NCI-H510A treated with DMSO at 0.1 percent for 48 hours (cell line): Measurements from ENCODE around the gene BCKDHB.
"Not testable (repeated sequence)": the region's sequence is repeated elsewhere in the genome, so short reads cannot be mapped to it uniquely, and the experiment has no call there.

Experiments
- DNase-seq: peaks from one replicate; lab custom pipeline; 2025; lab: John Stamatoyannopoulos, UW

The BCKDHB gene

DNA sequence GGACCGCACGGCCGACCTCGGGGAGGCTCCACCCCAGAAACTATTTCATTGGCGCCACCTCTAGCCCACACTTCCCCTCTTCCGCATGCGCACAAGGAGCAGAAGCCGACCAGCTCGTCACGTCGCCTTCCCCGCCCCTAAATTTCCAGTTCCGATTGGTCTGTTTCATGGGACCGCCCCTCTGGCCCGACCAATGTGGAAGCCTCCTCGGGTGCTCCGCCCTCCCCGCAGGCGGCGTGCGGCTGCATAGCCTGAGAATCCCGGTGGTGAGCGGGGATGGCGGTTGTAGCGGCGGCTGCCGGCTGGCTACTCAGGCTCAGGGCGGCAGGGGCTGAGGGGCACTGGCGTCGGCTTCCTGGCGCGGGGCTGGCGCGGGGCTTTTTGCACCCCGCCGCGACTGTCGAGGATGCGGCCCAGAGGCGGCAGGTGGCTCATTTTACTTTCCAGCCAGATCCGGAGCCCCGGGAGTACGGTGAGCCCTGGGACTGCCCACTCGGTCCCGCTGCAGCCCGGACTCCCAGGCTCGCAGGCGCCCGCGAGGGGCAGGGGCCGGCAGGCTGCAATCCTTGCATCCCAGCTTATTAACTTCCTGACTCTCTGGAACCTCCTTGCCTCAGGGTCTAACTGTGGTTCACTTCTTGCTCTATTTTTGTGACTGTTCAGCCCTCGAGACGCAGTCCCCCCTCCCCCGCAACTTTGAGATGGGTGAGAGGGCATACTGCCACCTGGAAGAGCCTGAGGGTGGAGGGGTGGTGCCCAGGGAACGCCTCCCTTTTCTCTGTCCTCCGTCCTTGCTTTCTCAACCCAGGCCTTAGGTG lies at the start of gene BCKDHB:
Gene BCKDHB (plus strand): TSS at position 254 of the 818 bp plus-strand sequence. CDS start 23 bp downstream, at position 277.
- DNase-seq = peak; percentile 83

DNA sequence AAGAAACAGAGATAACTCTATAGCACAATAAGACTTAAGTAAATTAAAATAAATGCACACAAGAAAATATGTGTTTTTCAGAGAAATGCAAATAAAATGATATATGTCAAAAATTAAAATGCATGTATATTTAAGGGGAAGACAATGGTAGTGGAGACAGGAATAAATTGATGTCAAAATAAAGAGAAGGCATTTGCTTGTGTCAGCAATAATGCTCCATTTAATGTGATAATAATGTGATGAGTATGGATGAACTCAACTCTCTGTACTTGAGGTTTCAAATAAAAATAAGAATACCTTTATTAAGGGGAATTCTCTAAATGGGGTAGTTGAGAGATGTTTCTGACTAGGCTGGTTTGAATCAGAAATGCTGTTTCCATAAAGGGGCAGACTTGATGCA lies 45.7 kb upstream of the BCKDHB start:
- no peak for DNase-seq

DNA sequence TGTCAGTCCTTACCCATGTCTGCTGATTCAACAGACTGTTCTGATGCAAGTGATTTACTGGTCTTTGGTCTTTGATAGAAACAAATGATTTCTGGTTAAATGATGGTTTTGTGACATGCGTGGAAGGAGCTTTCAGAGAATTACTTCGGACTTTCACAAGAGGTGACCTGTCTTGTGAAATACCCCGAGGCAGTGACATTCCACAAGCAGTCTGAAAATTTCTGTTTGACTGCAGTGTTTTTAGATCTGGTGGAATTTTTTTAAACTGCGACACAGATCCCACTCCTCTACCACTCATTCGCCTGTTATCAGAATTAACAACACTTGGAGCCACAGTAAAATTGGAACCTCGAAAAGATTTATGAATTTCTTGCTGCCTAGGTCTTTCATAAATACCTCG lies 38.3 kb upstream of the BCKDHB start:
- not testable (repeated sequence) for DNase-seq

DNA sequence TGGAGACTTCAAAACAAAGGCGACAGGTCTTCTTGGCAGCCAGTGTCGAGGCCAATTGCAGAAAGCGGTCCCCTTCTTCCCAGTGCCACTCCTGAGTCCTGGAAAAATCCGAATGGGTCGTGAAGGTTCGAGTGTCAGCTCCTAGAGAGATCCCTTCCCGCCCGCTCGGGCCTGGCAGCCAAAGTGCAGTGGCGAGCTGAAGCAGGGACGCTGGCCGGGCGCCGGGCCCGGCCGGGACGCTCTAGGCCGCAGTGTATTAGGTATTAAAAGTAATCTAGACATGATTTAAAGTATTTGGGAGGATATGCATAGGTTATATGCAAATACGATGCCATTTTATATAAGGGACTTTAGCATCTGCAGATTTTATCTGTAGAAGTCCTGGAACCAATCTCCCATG lies 36.0 kb upstream of the BCKDHB start:
- DNase-seq = not testable (repeated sequence)

DNA sequence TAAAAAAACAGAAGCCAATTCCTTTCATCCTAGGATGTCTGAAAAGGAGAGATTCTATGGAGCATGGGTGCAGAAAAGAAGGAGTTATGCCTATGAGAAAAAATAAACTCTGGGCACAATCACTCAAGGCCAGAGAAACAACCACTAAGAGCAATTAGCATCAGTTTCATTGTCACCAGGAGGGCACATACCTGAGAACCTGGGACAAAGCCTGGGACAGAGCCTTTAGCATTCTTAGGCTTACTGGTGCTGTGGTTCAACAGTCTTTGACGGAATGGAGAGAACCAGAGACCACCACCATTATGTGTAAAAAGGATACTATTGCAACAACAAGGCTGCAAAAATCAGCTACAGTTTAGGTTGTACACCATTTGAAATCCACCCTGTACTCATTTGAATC lies 29.4 kb upstream of the BCKDHB start:
- no peak for DNase-seq

DNA sequence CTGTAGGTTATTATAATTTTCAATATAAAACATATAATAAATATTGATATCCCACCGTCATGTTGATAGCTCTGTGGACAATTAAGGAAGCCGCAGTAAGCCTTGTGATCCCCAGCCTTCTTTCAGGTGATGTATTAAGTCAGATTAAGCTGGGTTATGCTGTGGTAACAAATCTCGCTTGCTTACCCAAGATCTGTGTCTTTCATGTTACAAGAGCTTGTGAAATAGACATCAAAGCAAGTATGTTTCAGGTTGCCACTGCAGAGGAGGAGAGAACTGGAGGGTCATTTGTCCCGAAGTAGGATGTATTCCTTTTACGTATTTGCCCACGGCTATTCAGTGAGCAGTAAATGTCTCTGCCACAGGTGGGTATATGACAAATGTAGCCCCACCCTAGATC lies 17.8 kb upstream of the BCKDHB start:
- DNase-seq = no peak

DNA sequence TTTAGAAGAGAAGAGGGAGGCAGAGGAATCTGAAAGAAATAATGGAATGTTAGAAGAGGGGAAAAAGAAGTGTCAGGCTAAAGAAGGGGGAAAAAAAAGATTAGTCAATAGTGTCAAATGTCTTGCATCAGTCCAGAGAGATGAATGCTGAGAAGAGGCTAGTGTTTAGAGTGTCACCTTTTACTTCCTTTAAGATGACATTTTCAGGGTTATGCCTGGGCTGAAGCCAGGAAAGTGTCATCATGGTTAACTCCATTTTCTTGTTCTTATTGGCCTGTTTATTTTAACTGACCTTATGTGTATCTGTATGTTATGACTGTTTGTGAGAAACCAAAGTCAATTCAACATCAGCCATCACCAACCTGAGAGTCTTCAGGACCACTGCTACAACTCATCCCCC lies 15.0 kb upstream of the BCKDHB start:
- no peak for DNase-seq

DNA sequence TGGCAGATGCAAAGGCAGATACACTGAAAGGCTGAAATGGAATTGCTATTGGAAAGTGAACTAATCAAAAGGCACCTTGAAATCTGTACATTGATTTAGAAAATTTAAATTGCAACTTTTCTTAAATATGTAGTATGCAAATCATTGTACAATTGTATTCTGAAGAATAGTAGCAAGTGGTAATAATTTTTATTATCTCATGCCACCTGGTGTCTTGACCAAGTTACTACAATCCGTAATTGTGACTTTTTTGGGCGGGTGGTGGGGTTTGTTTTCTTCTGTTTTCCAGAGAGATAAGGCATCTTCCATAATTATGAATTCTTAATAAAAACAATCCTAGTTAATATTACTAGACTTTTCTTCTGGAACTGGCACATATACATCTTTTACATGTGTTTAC lies 12.5 kb upstream of the BCKDHB start:
- DNase-seq = no peak

DNA sequence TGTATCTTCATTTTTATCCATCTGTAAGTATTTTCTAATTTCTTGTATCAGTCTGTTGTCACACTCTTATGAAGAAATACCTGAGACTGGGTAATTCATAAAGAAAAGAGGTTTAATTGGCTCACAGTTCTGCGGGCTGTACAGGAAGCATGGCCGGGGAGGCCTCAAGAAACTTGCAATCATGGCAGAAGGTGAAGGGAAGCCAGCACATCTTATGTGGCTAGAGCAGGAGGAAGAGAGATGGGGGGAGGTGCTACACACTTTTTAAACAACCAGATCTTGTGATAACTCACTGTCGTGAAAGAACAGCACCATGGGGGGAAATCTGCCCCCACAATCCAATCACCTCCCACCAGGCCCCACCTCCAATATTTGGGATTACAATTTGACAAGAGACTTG lies 10.9 kb upstream of the BCKDHB start:
- DNase-seq = no peak

DNA sequence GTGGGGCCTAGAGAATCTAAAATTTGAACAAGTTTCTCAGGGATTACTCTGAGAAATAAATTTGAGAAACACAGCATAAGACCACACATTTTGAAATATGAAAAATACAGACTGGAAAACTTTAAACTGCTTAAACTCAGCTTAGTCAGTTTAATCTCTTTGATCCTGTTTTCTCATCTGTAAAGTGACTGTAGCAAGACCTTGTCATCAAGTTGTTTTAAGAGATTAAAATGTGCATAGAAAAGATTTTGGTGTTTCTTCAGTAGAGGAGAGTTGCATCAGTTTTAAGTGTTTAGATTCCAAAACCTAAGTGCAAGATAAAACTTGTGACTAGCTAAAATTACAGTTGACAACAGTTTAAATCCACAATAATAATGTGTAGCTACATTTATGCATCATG lies 8.1 kb upstream of the BCKDHB start:
- DNase-seq = no peak

DNA sequence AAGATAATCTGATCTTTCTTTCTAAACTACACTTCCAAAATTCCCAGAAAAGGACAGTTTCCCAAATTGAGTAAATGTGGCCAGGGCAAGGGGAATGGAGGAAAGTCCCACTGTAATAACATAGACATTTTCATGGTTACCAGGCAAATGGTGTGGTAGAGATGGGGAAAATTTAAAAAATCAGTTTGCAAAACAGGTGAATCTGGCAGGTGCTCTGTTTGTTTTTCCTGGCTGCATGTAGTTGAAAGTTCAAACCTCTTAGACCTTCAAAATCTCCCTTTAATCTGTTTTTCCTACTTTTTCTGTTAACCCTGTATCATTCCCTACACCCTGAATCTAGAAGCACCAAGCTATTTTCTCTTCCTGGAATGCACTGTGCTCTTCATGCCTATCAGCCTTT lies 2.0 kb upstream of the BCKDHB start:
- DNase-seq = no peak

DNA sequence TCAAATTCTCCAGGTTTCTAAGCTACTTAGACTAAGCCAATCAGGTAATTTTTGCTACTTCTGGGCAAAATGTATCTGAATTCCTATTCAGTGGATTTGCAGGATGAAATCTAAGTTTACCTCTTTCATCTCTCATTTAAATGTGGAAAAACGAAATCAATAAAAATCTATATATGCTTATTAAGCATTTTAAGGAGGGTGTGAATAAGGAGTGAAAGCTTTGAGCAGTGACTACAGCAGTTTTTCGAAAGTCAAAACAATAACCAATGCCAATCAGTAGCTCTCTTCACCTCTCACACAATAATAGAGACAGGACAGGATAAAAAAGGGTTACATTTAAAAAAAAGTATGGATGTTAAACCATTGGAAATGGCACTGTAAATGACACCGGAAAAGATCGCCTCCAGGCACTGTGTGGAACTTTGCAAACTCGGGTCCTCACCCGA lies 476 bp upstream of the BCKDHB start:
- no peak for DNase-seq

DNA sequence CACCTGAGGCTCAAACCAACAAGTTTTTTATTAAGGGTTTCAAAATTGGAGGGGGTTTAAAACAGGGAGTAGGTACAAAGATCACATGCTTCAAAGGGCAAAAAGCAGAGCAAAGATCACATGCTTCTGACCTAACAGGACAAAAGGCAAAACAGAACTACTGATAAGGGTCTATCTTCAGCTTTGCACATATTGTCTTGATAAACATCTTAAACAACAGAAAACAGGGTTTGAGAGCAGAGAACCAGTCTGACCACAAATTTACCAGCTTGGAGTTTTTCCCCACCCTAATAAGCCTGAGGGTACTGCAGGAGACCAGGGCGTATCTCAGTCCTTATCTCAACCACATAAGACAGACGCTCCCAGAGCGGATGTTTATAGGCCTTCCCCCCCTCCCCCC lies 16.1 kb downstream of the BCKDHB start:
- DNase-seq = not testable (repeated sequence)

DNA sequence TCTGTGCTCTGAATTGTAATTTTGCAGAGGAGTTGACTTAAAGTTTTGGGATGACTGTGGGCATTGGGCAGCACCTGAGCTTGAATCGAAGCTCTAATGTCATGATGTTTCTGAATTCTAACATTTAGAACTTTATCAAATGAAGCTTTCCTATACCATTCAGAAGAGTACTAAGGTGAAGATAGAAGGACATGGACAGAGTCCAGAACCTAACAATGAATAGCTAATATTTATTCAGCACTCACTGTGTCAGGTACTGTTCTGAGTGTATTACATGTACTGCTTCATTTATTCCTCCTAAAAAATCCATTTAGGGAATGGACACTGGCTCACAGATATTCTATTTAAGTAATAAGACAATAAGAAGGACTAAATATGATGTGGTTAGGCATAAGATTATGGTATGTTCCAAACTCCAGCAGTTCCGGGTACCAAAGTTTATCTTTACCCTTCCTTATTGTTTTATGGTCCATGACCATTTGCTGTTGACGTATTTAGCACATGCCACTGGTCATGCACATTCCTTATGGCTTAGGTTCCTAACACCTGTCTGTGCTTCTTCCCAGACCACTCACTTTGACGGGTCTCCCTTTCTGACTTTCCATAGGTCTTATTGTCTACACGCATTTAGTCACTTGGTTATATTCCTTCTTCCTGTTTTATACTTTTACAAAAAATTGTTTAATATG lies 20.3 kb downstream of the BCKDHB start:
- DNase-seq = no peak

DNA sequence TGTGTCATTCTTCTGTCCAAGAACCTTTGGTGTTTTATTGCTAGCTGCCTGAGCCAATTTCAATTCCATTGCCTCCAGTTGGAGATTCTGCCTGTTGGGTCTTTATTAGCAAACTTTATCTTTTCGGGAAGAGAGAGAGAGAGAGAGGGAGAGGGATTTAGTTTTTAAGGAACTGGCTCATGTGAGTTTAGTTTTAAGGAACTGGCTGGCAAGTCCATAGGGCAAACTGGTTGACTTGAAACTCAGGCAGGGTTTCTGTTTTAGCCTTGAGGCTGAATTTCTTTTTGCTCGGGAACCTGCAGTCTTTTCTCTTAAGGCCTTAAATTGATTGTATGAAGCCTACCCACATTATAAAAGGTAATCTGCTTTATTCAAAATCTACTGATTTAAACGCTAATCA lies 23.0 kb downstream of the BCKDHB start:
- no peak for DNase-seq

DNA sequence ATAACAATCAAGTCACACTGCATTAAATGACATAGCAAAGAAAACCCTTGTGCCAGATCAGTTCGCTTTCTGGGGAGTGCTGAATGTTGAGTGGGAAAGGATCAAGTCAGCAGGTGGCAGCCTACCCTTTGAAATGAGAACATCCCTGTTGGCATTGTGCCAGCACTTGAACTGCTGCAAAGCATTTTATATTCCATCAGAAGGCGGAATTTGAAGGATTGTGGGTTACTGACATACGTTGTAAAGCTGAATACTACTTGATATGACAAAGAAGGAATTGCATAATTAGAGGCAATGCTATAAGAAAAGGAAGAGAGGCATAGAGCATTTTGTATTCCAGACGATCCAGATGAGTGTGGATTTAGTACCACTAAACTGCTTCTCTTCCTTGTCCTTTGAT lies 26.5 kb downstream of the BCKDHB start:
- peak; percentile 71 for DNase-seq

DNA sequence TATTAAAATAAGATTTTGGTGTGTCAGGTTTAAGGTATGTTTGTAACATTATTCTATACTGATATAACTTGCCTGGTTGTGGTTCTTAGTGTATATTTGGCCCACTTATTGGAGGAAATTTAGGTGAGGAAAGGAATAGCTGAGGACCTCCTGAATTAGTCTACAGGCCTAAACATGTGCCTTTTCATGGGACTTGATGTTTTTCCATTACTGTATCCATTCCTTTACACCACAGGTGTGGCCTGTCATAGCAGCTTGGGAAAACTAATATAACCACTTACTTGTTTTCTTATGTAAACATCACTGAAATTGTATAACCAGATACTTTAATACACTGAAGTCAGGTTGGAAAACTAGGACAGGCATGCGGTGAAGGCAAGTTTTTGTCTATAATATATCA lies 27.6 kb downstream of the BCKDHB start:
- no peak for DNase-seq

DNA sequence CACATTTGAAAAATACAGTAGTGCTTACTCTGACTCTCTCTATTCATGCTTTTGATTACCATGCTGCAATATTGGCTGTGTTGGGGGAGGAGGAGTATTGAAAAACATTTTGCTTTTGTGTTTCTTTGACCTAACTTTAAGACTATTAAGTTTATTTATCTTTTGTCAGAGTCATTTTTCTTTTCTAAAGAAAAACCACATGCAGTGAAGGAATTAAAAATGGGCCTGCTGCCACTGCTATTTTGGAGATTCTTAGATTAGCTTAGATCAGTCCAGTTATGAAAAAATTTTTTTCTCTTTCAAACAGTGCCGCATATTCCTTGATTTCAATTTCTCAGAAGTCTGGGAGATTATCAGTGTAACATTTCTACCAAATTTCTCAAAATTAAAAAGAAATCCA lies 36.1 kb downstream of the BCKDHB start:
- DNase-seq = no peak

DNA sequence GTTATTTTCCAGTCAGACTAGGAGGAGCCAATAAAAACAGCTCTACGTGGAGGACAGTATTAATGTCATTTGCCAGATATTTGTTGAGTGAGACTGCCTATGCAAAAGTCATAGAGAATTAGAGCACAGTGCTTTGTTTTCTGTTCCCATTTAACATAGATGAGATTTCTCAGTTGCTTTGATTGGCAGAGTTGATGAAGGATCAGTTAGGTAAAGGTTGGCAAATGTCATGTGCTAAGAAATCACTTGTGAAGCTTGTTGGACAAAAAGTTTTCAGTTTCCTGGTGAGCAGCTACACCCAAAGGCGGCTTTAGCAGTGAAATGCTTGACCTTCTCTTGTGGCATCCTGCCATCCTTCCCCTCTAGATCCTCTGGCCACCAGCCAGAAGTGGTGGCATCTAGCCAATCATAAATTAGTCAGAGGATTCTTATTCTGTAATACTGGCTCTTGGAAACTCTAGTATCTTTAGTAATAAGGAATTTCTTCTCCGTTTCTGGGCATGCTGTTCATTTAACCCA lies 37.0 kb downstream of the BCKDHB start:
- DNase-seq = no peak

DNA sequence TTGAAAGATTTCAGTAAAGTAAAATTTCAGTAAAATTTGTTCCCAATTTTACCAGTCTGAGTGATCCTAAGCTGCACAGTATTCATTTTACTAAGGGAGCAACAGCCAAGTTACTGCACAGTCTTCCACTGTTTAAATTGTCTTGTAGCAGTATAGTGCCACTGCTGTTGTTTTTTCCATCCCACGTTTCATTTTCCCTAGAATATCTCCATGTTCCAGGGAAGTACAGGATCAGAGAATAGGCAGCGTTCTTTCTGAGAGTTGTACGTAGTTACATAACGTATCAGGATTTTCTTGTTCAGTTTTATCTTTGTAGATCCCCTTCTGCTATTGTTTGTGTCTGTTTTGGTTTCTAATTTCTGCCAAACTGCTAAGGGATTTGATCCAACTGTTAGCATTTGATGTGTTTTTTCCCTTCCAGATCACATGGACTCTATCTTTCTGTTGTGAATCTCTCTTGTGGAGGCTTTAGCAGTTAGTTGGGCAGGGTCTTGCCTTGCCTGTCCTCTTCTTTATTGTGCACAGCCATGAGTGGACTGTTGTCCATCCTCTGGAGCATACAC lies 38.4 kb downstream of the BCKDHB start:
- no peak for DNase-seq

DNA sequence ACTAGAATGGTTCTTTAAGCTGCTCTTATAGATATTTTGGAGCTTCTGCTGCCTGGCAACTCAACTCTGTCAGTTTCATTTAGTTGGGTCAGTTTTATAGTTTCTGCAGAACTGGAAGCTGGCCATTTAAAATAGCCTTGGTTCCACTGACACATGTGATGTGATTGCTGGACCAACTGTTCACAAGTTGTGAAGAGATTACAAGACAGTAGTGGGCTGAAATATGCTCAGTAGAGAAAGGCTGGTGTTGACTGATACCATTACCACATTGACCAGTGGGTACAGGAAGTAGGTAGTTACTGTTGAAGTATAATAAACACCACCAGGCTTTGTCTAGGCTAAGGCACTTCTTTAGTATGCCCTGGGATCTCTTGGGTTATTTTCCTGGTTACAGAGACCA lies 39.0 kb downstream of the BCKDHB start:
- DNase-seq = no peak

DNA sequence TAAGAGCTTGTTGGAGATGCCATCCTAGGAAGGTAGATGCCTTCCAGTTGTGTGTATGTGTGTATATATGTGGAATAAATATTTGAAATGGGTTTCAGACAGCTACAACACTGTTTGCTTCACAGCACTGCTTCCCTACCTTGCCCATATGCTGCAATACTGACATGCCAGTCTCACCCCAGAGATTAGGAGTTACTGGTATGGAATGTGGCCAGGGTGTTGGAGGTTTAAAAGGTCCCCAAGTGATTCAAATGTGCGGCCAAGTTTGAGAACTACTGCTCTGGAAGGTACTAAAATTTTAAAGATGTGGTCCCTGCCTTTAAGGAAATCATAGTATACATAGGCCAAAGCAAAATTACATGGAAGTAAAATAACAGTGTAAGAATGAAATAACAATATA lies 39.5 kb downstream of the BCKDHB start:
- no peak for DNase-seq

DNA sequence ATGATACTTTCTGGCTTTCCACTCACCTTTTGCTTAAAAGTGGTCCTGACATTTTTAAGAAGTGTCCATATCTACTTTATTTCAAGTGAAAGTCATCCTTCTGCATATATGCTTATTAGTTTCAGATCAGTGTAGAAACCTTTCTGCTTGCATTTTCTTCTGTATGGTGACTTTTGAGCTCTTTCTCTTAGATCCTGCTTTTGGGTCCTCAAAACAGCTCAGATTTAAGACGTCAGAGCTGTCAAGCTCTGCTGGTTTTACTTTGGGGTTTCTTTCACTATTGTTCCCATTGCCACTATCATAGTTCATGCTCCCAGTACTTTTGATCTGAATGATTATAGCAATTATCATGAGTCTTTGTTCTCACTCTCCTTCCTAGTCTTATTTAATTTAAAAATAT lies 41.7 kb downstream of the BCKDHB start:
- DNase-seq = no peak
